Frontal cortex (tissue), 1 donor: Measurements from ENCODE around the gene EPO. TPM values are rescaled to one million over a fixed set of nuclear protein-coding genes. Genes with fewer than 3 reads are reported as not detected.

ENCODE experiments used
- total RNA-seq: library from RNA; depleted of rRNA; stranded (reverse); fragments of >200 nt; gene quantifications from one replicate; pipeline ENCODE4 v1.2.3, GENCODE V29; 2014

Gene EPO
- total RNA-seq, 1 donor from 2014 or later: not detected

Other genes starting within 250 kb of the EPO start
- 7.3 TPM for gene TSC22D4, start 241.3 kb upstream of the EPO start, total RNA-seq
- 55.0 TPM for gene NYAP1, start 236.5 kb upstream of the EPO start, total RNA-seq
- 2.0 TPM for gene AGFG2, start 181.3 kb upstream of the EPO start, total RNA-seq
- gene SAP25, start 146.6 kb upstream of the EPO start, total RNA-seq: not detected
- 6.1 TPM for gene LRCH4, start 134.3 kb upstream of the EPO start, total RNA-seq
- 0.41 TPM for gene FBXO24, start 134.1 kb upstream of the EPO start, total RNA-seq
- 3.3 TPM for gene PCOLCE, start 118.1 kb upstream of the EPO start, total RNA-seq
- 9.0 TPM for gene MOSPD3, start 107.9 kb upstream of the EPO start, total RNA-seq
- gene TFR2, start 78.9 kb upstream of the EPO start, total RNA-seq: 2.9 TPM
- 163 TPM for gene ACTL6B, start 64.0 kb upstream of the EPO start, total RNA-seq
- gene GNB2, start 46.7 kb upstream of the EPO start, total RNA-seq: 72.6 TPM
- 15.1 TPM for gene GIGYF1, start 26.2 kb upstream of the EPO start, total RNA-seq
- 52.6 TPM for gene POP7, start 14.3 kb upstream of the EPO start, total RNA-seq
- not detected for gene ZAN, start 13.1 kb downstream of the EPO start, total RNA-seq
- gene EPHB4, start 107.1 kb downstream of the EPO start, total RNA-seq: 7.7 TPM
- gene SLC12A9, start 132.2 kb downstream of the EPO start, total RNA-seq: 18.3 TPM
- 4.1 TPM for gene TRIP6, start 146.9 kb downstream of the EPO start, total RNA-seq
- 23.2 TPM for gene SRRT, start 154.6 kb downstream of the EPO start, total RNA-seq
- 3.7 TPM for gene UFSP1, start 169.2 kb downstream of the EPO start, total RNA-seq
- gene ACHE, start 175.4 kb downstream of the EPO start, total RNA-seq: 11.0 TPM
- gene MUC3A, start 229.1 kb downstream of the EPO start, total RNA-seq: under 0.01 TPM
- 0.41 TPM for gene MUC12, start 249.1 kb downstream of the EPO start, total RNA-seq